Articular chondrocyte of knee joint (primary cell): ENCODE data around the gene EMILIN3. TPM values are rescaled to one million over a fixed set of nuclear protein-coding genes. Genes with fewer than 3 reads are reported as not detected.

ENCODE experiments used
- total RNA-seq: library from RNA; depleted of rRNA; stranded (reverse); fragments of >200 nt; gene quantifications from 2 replicates; pipeline ENCODE4 v1.2.3, GENCODE V29; 2012

EMILIN3 gene
- total RNA-seq, result not detected in 2 replicates

GRCh38 chr20:41366546-41367392, at the start of gene EMILIN3:
TSS of gene EMILIN3 (minus strand) at chr20:41366818. CDS start at chr20:41366634, 184 bp downstream.

DNA sequence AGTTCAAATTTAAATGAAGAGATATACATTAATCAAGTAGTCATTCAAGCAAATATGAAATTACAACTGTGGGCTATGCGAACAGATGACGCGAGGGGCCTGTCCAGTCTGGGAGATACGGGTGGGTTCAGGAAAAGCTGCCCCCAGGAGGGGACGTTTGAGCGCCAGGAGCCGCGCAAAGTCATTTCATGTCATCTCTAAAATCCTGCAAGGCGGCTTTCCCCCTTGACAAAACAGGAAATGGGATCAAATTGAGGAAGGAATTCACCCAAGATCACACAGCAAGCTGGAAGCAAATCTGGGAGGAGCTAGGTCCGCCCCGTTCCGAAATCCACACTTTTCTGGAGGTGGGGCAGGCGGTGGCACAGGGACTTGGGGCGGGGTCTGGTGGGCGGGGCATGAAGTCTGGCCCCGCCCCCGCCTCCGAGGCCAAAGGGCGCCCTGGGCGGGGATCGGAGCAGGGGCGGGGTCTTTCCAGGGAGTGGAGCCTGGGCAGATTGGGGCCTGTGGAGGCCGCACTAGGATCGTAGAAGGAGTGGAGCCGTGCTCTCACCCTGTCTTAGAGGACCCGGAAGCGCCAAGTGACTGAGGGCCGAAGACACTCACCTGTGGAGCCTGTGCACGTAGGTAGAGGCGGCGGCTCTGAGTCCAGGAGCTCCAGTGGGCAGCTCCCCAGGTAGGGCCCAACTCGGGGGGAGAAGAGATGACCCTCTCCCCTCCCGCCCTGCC, 26.1 kb downstream of the EMILIN3 start, which contains the start of gene LPIN3:
LPIN3 (plus strand) TSS at position 495 of the 729 bp plus-strand sequence. CDS start 4,983 bp downstream, outside the sequence.

GRCh38 chr20:41317546-41318270, 48.9 kb downstream of the EMILIN3 start, which contains the start of gene ZHX3:
TSS of gene ZHX3 (minus strand) at chr20:41317731. CDS start at chr20:41204916, 112,815 bp downstream.

Other genes with a start within 250 kb of the EMILIN3 start
- 32.8 and 40.2 TPM in 2 replicates for gene PLCG1, start 229.3 kb downstream of the EMILIN3 start, total RNA-seq
- 41.2 and 49.1 TPM in 2 replicates for gene ZHX3, start 49.1 kb downstream of the EMILIN3 start, total RNA-seq
- 11.0 and 11.5 TPM in 2 replicates for gene LPIN3, start 26.0 kb downstream of the EMILIN3 start, total RNA-seq